Prostate gland (tissue), 2 donors: ENCODE data around the gene DIS3L2. TPM values are rescaled to one million over a fixed set of nuclear protein-coding genes. Genes with fewer than 3 reads are reported as not detected.

Experiments used
- DNase-seq: peaks from one replicate; pipeline ENCODE4 v3.0.0-alpha.2; 2019; ENCODE audit warnings: low spot score
- H3K27ac ChIP-seq, 2 donors: fragments of 200-600 bp; sonication (generic); 2 replicates each; pipeline ENCODE4 v1.5.1; 2017 to 2019
- H3K27me3 ChIP-seq: fragments of 200-600 bp; sonication (generic); replicated peaks from 2 replicates; pipeline ENCODE4 v1.5.1; 2019; ENCODE audit not compliant: insufficient read depth
- H3K36me3 ChIP-seq, 2 donors: fragments of 200-600 bp; sonication (generic); 1 replicate in 1 of 2; 2 replicates in 1 of 2; pipeline versions ENCODE4 v1.5.1 to v1.8.1; 2017 to 2019
- H3K4me1 ChIP-seq: fragments of 200-600 bp; sonication (generic); replicated peaks from 2 replicates; pipeline ENCODE4 v1.5.1; 2019
- H3K4me3 ChIP-seq, 2 donors: fragments of 200-600 bp; sonication (generic); 2 replicates each; pipeline ENCODE4 v1.5.1; 2017 to 2019
- H3K9me3 ChIP-seq: fragments of 200-600 bp; sonication (generic); 2 replicates; pipeline ENCODE4 v1.5.1; 2017
- POLR2A ChIP-seq: fragments of 450-650 bp; IDR thresholded peaks from one replicate; pipeline ENCODE4 v1.6.1; 2016; ENCODE audit warnings: antibody characterized with exemption, mild to moderate bottlenecking
- POLR2AphosphoS5 ChIP-seq: sonication (generic); formaldehyde crosslinking; IDR thresholded peaks from one replicate; pipeline ENCODE4 v1.6.1; 2017; ENCODE audit warnings: antibody characterized with exemption
- WGBS: methylation state at CpG from one replicate; pipeline ENCODE4 v1.1.5; 2018; 5-methylcytosine and 5-hydroxymethylcytosine counted together
- intact Hi-C: fragments of 100-400 bp; cut with DNase I; formaldehyde crosslinking; loops from one replicate; pipeline ENCODE4 v1.14.2; 2022
- total RNA-seq, 2 donors: library from RNA; depleted of rRNA; stranded (reverse); fragments of >200 nt; gene quantifications; one replicate each; pipeline ENCODE4 v1.1.0, GENCODE V29; 2016
- TF ChIP-seq, protein P1 (sequence below), 4 experiments: fragments of 200-600 bp in 2 of 4; fragments of 450-650 bp in 2 of 4; sonication (generic) in 2 of 4; IDR thresholded peaks; 1 replicate in 3 of 4; 2 replicates in 1 of 4; pipeline ENCODE4 v1.5.1; 2016 to 2019; ENCODE audit warnings: antibody characterized with exemption in 4 of 4, mild to moderate bottlenecking in 2 of 4, moderate library complexity in 2 of 4

The DIS3L2 gene
- total RNA-seq, 2 donors from 2014 or later, result 30.1 to 71.3 TPM

DNA sequence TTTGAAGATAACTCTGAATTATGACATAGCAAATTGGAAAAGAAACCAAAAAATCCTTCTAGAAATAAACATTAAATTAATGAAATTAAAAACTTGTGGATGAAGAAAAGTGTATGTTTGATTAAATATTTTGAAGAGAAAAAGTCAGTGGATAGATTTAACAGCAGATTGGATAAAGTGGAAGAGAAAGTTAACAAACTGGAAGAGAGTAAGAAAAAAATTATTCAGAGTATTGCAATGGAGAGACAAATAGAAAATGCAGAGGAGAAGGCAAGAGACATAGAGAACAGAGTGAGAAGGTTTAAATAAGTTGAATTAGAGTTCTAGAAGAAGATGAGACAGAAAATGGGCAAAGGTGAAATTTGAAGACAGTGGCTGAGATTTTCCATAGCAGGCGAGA, 162.8 kb downstream of the DIS3L2 start:
- no peaks in the 10 kb centered on the region for H3K27me3 ChIP-seq
- no peak overlapping the region for H3K27ac ChIP-seq
- TF ChIP-seq POLR2AphosphoS5 (no peak), POLR2A (no peak)
- TF ChIP-seq, protein P1, sequence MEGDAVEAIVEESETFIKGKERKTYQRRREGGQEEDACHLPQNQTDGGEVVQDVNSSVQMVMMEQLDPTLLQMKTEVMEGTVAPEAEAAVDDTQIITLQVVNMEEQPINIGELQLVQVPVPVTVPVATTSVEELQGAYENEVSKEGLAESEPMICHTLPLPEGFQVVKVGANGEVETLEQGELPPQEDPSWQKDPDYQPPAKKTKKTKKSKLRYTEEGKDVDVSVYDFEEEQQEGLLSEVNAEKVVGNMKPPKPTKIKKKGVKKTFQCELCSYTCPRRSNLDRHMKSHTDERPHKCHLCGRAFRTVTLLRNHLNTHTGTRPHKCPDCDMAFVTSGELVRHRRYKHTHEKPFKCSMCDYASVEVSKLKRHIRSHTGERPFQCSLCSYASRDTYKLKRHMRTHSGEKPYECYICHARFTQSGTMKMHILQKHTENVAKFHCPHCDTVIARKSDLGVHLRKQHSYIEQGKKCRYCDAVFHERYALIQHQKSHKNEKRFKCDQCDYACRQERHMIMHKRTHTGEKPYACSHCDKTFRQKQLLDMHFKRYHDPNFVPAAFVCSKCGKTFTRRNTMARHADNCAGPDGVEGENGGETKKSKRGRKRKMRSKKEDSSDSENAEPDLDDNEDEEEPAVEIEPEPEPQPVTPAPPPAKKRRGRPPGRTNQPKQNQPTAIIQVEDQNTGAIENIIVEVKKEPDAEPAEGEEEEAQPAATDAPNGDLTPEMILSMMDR (IDR thresholded peaks at IDR 0.05), result no peak
- no peak for DNase-seq
- H3K9me3 ChIP-seq, result no peaks in the 10 kb centered on the region
- H3K4me1 ChIP-seq, result no peaks in the 10 kb centered on the region
- WGBS, result 90% methylated on average over 1 of the region's 1 CpG
- intact Hi-C loops, result no loop called here
- H3K36me3 ChIP-seq, result no peaks in the 10 kb centered on the region
- H3K4me3 ChIP-seq, result no peak overlapping the region

DNA sequence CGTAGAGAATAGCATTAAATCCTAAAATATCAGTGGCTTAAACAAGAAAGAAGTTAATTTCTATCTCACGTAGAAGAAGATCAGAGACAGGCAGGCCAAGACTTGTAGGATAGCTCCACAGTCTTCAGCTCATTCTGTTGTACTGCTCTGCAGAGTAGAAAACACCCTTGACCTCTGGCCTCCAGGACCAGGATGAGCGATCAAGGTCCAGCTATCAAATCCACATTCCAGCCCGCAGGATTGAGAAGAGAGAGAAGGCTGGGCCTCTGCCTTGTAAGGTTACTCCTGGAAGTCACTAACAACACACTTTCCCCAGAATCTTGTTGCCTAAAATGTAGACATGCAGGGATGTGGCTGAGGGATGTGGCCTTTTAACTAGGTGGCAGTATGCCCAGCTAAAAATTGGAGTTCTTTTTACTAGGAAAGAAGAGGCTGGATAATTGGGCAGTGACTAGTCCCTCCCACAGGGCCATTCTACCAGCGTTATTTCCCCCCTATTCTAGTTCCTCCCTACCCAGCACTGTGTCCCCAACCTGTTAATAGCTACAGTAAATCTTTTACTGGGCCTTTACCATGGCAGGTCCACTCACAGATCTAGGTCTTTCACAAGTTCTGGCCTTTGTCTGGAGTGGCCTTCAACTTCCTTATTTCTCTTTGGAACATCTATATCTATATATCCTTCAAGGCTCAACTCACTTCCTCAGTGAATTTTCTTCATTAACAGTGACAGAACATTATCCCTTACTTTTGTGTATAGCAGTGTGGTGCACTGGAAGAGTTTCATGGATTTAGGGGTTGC, 165.0 kb downstream of the DIS3L2 start:
- H3K9me3 ChIP-seq, result no peaks in the 10 kb centered on the region
- H3K4me1 ChIP-seq, result no peaks in the 10 kb centered on the region
- no peak overlapping the region for H3K4me3 ChIP-seq
- 60% methylated on average over 5 of the region's 5 CpGs for WGBS
- H3K36me3 ChIP-seq, result no peaks in the 10 kb centered on the region
- H3K27ac ChIP-seq, result no peak overlapping the region
- DNase-seq, result no peak
- no peaks in the 10 kb centered on the region for H3K27me3 ChIP-seq
- intact Hi-C loops, result no loop called here
- TF ChIP-seq POLR2A (no peak), POLR2AphosphoS5 (no peak)
- TF ChIP-seq, protein P1 (IDR thresholded peaks at IDR 0.05), result no peak

DNA sequence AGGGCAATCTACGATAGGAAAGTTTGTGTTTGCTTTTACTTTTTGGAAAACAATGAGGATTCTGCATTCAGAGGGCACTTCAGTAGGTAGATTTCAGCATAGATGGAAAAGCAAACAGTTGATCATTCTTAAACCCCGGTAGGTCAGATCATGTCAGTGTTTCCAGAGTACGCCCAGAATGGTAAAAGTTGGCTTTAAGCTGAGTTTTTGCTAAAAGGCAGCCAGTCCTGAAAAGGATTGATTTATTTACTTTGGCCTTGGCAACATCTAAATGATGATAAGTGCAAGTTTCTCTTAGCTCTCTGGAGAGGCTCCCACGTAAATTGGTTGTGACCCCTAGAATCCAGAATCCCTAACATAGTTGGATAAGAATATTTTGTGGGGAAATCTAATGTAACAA, 168.0 kb downstream of the DIS3L2 start:
- WGBS, result 41% methylated on average over 4 of the region's 4 CpGs
- Histone ChIP-seq H3K36me3 (no peaks in the 10 kb centered on the region), H3K27ac (no peak overlapping the region), H3K9me3 (no peaks in the 10 kb centered on the region), H3K4me1 (no peaks in the 10 kb centered on the region), H3K4me3 (no peak overlapping the region), H3K27me3 (no peaks in the 10 kb centered on the region)
- intact Hi-C loops, result no loop called here
- TF ChIP-seq POLR2A (no peak), POLR2AphosphoS5 (no peak)
- TF ChIP-seq, protein P1 (IDR thresholded peaks at IDR 0.05), result no peak
- no peak for DNase-seq

DNA sequence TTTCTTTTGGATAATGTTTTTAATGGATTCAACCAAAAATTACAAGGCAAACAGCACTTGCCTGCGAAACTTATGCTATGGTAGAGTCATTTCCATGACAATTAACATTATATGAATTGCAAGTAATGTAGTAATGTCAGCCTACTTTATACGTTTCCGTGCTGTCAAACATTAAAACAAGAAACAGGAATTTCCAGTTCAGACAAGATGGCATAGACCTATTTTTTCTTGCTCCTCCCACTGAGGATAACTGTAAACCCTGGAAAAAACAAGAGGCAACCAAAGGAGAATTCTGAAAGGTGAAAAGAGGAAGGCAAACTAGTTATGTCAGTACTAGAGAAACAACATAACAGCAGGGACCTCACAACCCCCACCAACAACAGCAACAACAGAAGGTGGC, 170.7 kb downstream of the DIS3L2 start:
- no peak overlapping the region for H3K4me3 ChIP-seq
- H3K27ac ChIP-seq, result no peak overlapping the region
- no peaks in the 10 kb centered on the region for H3K9me3 ChIP-seq
- H3K27me3 ChIP-seq, result no peaks in the 10 kb centered on the region
- DNase-seq, result no peak
- TF ChIP-seq POLR2AphosphoS5, result peak; percentile 30
- TF ChIP-seq, protein P1 (IDR thresholded peaks at IDR 0.05), result no peak
- intact Hi-C loops, result no loop called here
- no peaks in the 10 kb centered on the region for H3K36me3 ChIP-seq
- WGBS, result 63% methylated on average over 3 of the region's 3 CpGs
- no peaks in the 10 kb centered on the region for H3K4me1 ChIP-seq

DNA sequence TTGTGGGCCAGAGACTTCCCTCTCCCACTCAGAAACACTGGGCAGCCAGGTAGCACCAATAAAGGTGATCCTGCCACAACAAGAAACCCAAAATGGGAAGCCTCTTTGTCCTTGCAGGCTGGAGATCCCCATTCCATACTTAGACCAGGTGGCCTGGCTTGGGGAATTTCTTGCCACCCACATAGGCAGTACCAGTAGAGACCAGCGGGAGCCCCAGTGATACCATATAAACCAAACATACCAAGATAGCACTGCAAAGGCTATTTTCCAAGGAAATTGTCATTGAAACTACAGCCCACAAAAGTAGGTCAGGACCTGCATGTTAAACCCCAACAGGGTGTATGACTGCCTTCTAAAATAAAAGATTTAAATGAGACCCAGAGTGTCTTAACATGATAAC, 171.6 kb downstream of the DIS3L2 start:
- Histone ChIP-seq H3K27me3 (no peaks in the 10 kb centered on the region), H3K4me1 (no peaks in the 10 kb centered on the region), H3K27ac (no peak overlapping the region), H3K9me3 (no peaks in the 10 kb centered on the region), H3K4me3 (no peak overlapping the region), H3K36me3 (no peaks in the 10 kb centered on the region)
- no peak for DNase-seq
- intact Hi-C loops, result no loop called here
- no peak for TF ChIP-seq POLR2A
- TF ChIP-seq POLR2AphosphoS5, result no peak
- TF ChIP-seq, protein P1 (IDR thresholded peaks at IDR 0.05), result no peak
- 94% methylated on average over 1 of the region's 1 CpG for WGBS
